GM12874 (cell line): ENCODE measurements around the gene TPK1.

ENCODE experiments used
- TF ChIP-seq, protein P1 (sequence below): IDR thresholded peaks from 2 replicates; pipeline ENCODE4 v1.5.1; 2011; ENCODE audit warnings: low read depth, mild to moderate bottlenecking, control low read depth, low read length, moderate library complexity; ENCODE audit not compliant: insufficient read depth

Gene TPK1

DNA sequence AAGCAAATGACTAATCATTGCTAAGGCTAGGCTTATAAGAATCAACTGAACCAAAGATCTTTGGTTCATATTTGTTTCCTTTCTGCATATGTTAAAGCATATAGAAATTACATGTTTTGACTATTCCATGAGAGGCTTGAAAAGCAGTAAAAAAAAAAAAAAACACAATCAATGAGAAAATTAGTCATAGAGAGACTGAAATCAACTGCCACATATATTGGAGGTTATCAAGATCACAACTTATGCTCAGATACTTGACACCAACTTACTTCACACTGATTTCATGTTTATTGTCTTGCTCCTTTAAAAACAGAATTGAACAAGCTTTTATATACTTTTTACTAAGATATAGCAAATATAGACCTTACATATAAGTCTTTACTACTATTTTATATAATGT, 161.3 kb downstream of the TPK1 start:
- TF ChIP-seq, protein P1, sequence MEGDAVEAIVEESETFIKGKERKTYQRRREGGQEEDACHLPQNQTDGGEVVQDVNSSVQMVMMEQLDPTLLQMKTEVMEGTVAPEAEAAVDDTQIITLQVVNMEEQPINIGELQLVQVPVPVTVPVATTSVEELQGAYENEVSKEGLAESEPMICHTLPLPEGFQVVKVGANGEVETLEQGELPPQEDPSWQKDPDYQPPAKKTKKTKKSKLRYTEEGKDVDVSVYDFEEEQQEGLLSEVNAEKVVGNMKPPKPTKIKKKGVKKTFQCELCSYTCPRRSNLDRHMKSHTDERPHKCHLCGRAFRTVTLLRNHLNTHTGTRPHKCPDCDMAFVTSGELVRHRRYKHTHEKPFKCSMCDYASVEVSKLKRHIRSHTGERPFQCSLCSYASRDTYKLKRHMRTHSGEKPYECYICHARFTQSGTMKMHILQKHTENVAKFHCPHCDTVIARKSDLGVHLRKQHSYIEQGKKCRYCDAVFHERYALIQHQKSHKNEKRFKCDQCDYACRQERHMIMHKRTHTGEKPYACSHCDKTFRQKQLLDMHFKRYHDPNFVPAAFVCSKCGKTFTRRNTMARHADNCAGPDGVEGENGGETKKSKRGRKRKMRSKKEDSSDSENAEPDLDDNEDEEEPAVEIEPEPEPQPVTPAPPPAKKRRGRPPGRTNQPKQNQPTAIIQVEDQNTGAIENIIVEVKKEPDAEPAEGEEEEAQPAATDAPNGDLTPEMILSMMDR: no peak

DNA sequence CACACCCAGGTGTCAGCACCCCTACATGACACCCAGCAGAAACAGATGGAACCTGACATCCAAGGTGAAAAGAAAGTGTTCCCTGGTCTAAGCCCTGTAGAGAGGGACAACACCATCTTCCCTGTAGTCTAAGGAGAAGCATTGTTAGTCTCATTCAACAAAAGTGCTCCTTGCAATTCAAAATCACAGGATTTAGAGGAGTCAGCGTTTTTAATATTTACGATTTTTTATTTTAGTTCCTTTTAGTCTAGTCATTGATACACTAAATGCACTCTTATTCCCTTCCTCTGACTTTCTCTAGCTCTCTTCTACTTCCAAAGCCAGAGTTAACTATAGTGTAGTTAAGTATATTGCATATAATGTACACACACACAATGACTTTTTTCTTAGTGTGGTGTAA, 163.0 kb downstream of the TPK1 start:
- TF ChIP-seq, protein P1: no peak

DNA sequence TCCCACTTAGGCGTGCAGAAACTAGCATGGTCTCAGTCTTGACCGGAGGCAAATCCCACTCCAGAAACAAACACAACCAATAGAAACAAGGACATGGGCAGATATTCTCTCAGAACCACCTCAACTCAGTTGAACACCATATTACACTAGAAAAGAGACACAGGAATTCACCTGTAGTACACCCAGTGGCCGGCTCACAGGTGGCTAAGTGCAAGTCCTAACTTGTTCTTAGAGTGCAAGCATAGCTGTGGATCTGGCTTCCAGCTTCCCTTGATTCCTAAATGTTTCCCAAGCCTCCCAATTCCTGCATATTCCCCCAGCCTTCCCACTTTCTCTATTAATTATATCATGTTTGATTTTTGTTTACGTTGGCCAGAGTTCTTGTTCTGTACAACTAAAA, 164.4 kb downstream of the TPK1 start:
- TF ChIP-seq, protein P1: no peak

DNA sequence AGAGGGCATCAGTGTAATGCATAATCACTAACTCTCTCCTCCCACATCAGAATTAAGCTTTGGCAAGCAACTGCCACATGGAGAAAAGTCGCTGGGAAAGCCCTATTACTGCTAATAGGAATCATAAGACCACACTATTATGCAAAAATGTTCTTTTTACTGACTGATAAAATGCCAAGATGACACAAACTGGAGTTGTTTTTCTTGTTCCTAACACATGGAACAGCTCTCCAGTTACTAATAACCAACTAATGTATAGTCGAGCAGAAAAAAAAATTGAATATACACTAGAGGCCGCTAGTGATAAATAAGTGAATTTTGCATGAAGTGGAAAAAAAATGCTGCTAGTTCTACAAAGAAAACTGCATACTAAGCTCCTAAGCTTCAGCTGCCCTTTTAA, 165.6 kb downstream of the TPK1 start:
- TF ChIP-seq, protein P1: no peak

DNA sequence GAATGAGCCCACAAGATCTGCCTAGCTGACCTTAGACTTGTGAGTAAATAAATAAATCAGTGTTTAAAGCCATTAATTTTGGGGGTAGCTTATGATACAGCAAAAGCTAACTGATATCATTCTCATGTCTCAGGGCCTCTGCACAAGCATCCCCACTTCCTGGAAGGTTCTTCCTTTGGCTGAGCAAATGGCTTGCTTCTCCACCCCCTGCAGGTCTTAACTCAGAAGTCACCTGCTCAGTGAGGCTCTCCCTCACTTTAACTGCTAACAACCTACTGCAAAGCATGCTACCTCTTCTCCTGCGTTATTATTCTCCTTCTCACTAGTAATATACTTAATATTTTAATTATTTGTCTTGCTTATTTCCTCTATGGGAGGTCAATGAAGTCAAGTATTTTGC, 167.3 kb downstream of the TPK1 start:
- TF ChIP-seq, protein P1: no peak

DNA sequence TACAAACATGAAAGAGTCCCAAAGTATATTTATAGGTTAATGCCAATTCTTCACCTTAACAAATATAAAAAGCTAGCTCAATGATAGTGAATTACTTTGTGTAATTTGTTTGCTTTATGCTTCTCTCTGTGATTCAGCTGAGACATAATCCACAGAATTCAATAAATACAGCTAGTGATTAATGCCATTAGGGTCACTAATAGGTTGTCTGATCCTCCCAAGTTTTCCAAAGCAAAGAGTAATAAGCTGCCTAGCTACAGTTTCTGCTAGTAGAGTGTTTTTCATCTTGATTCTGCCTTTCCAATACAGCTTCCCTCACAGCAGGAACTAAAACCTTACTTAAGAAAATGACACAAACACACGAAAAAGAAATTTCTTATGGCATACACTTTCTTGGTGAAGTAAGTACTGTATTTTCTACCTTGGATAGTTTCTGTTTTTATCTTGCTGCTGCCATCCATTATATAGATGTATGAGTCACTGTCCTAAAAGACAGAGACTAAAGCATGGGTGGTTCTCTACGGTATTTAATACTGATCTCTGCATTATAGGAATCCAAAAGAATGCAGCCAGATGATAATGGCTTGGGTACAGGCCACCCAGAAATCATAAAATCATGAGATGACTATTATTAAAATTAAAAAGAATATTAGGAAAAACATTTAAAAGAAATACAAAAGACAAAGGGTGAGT, 170.0 kb downstream of the TPK1 start:
- TF ChIP-seq, protein P1: no peak

DNA sequence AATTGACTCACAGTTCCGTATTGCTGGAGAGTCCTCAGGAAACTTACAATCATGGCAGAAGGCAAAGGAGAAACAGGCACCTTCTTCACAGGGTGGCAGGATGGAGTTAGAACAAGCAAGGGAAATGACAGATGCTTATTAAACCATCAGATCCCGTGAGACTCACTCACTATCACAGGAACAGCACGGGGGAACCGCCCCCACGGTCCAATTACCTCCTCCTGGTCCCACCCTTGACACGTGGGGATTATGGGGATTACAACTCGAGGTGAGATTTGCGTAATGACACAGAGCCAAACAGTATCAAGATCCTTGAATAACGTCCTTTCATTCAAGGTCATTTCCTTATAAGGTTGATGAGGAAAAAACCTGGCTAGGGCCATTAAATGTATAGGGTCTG, 176.6 kb downstream of the TPK1 start:
- TF ChIP-seq, protein P1: no peak
